ENCODE results near the gene HOXB2.

DNA sequence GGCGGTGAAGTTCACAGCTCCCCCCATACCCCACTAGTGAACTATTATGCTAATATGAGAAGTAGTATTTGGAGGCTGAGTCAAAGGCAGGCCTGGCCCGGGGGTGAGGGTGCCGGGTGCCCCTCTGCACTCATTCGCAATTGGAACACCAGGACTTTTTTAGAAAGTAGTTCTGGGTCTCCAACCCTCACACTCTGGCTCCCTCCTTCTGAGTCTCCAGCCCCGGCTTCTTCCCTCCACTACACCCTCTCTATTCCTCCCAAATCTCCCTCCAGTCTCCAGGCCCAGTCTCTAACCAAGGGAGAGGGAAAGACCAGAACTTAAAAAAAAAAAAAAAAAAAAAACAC lies 11.3 kb upstream of the HOXB2 start:
- TF ChIP-seq SPI1 (IDR thresholded peaks at IDR 0.05; ENCODE audit: low read depth, low read length) (no peak), POLR2A (IDR thresholded peaks at IDR 0.05; ENCODE audit: low read depth, low read length) (no peak), TAF1 (IDR thresholded peaks at IDR 0.05; ENCODE audit: low read depth, low read length) (no peak), POLR2AphosphoS5 (IDR thresholded peaks at IDR 0.05; ENCODE audit: low read depth, low read length) (no peak), PAX5 (IDR thresholded peaks at IDR 0.05; ENCODE audit: insufficient read depth, low read length, severe bottlenecking) (no peak)
